ENCODE measurements around the gene MRPL19. TPM values are rescaled to one million over a fixed set of nuclear protein-coding genes. Genes with fewer than 3 reads are reported as not detected.

The MRPL19 gene
- total RNA-seq, 1 donor from 2014 or later, result 34.1 TPM

- Histone ChIP-seq H3K9me3 (no peaks in the 10 kb centered on the region), H3K4me1 (peaks cover 7% of the 10 kb centered on the region), H3K36me3 (no peaks in the 10 kb centered on the region), H3K27me3 (no peaks in the 10 kb centered on the region), H3K27ac (no peak overlapping the region), H3K4me3 (no peak overlapping the region)
- TF ChIP-seq CTCF (IDR thresholded peaks at IDR 0.05), result no peak
- no peak for TF ChIP-seq POLR2AphosphoS5 (IDR thresholded peaks at IDR 0.05; ENCODE audit: insufficient read depth in 1 of 2, low read depth in 1 of 2)
- TF ChIP-seq POLR2A (IDR thresholded peaks at IDR 0.05), result no peak
- no peak for DNase-seq (ENCODE audit: extremely low spot score in 2 of 2)
- intact Hi-C loops (cut with DNase I), result loop anchor here (5.0 kb wide), 1 partner anchor 1334 kb away; no protein-coding TSS in a partner anchor
These were observed 13.0 kb upstream of the MRPL19 start for GRCh38 chr2:75633620-75634019.

- no peaks in the 10 kb centered on the region for H3K36me3 ChIP-seq
- intact Hi-C loops (cut with DNase I), result loop anchor here (5.0 kb wide), 1 partner anchor 1332 kb away; no protein-coding TSS in a partner anchor
- TF ChIP-seq POLR2AphosphoS5 (IDR thresholded peaks at IDR 0.05; ENCODE audit: insufficient read depth in 1 of 2, low read depth in 1 of 2), result no peak
- no peak for TF ChIP-seq POLR2A (IDR thresholded peaks at IDR 0.05)
- no peak for TF ChIP-seq CTCF (IDR thresholded peaks at IDR 0.05)
- H3K9me3 ChIP-seq, result no peaks in the 10 kb centered on the region
- peaks cover 7% of the 10 kb centered on the region for H3K4me1 ChIP-seq
- H3K27ac ChIP-seq, result no peak overlapping the region
- no peak for DNase-seq (ENCODE audit: extremely low spot score in 2 of 2)
- no peak overlapping the region for H3K4me3 ChIP-seq
- H3K27me3 ChIP-seq, result no peaks in the 10 kb centered on the region
These were observed 11.6 kb upstream of the MRPL19 start for GRCh38 chr2:75634945-75635344.

GRCh38 chr2:75637568-75637967, 9.0 kb upstream of the MRPL19 start:
- no peak for DNase-seq (ENCODE audit: extremely low spot score in 2 of 2)
- H3K36me3 ChIP-seq, result no peaks in the 10 kb centered on the region
- H3K27me3 ChIP-seq, result no peaks in the 10 kb centered on the region
- H3K9me3 ChIP-seq, result no peaks in the 10 kb centered on the region
- H3K4me1 ChIP-seq, result peaks cover 4% of the 10 kb centered on the region
- H3K4me3 ChIP-seq, result no peak overlapping the region
- H3K27ac ChIP-seq, result no peak overlapping the region
- no peak for TF ChIP-seq CTCF (IDR thresholded peaks at IDR 0.05)
- no peak for TF ChIP-seq POLR2AphosphoS5 (IDR thresholded peaks at IDR 0.05; ENCODE audit: insufficient read depth in 1 of 2, low read depth in 1 of 2)
- TF ChIP-seq POLR2A (IDR thresholded peaks at IDR 0.05), result no peak
- intact Hi-C loops (cut with DNase I), result no loop called here

GRCh38 chr2:75640621-75641121, 5.9 kb upstream of the MRPL19 start:
- H3K27me3 ChIP-seq, result no peaks in the 10 kb centered on the region
- TF ChIP-seq CTCF (IDR thresholded peaks at IDR 0.05) (peak; percentile 72 to 88 (median 84)), POLR2A (IDR thresholded peaks at IDR 0.05) (no peak)

GRCh38 chr2:75641587-75641986, 5.0 kb upstream of the MRPL19 start:
- DNase-seq (ENCODE audit: extremely low spot score in 2 of 2), result no peak
- intact Hi-C loops (cut with DNase I), result no loop called here

More at GRCh38 chr2:75640621-75641121, 5.9 kb upstream of the MRPL19 start:
- Histone ChIP-seq H3K27ac (peak overlapping the region; percentile 46), H3K36me3 (no peaks in the 10 kb centered on the region), H3K4me1 (peaks cover 4% of the 10 kb centered on the region), H3K4me3 (no peak overlapping the region), H3K9me3 (no peaks in the 10 kb centered on the region)
- DNase-seq (ENCODE audit: extremely low spot score in 2 of 2), result no peak
- intact Hi-C loops (cut with DNase I), result no loop called here

More at GRCh38 chr2:75641587-75641986, 5.0 kb upstream of the MRPL19 start:
- Histone ChIP-seq H3K9me3 (no peaks in the 10 kb centered on the region), H3K4me3 (no peak overlapping the region), H3K27me3 (no peaks in the 10 kb centered on the region), H3K36me3 (no peaks in the 10 kb centered on the region), H3K4me1 (peaks cover 4% of the 10 kb centered on the region), H3K27ac (no peak overlapping the region)
- TF ChIP-seq CTCF (IDR thresholded peaks at IDR 0.05) (no peak), POLR2A (IDR thresholded peaks at IDR 0.05) (no peak), POLR2AphosphoS5 (IDR thresholded peaks at IDR 0.05; ENCODE audit: insufficient read depth in 1 of 2, low read depth in 1 of 2) (no peak)
